ENCODE measurements around the gene C5AR1.
A peak's percentile ranks its signal among the peaks of the same experiment; 100 is the strongest.

DNA sequence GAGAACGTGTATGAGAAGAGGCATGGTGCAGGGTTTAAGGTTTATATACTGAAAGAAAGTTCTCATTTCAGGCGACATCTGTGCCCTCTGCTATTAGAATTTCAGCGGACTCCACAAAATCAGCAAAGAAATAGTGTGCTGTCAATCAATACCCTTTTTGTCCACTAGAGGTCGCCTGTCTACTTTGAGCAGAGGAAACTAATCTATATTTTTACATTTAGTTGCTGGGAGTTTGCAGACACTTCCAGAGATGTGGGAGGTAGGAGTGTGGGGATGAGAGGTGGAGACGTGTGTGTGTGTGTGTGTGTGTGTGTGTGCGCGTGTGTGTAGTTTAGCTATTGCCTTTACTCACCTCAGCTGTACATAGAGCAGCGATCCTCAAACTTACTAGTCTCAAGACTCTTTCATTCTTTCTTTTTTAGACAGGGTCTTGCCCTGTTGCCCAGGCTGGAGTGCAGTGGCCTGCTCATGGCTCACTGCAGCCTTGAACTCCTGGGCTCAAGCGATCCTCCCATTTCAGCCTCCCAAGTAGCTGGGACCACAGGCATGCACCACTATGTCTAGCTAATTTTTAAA, 25.2 kb upstream of the C5AR1 start:
- TF ChIP-seq POLR2A (IDR thresholded peaks at IDR 0.05) = no peak
- TF ChIP-seq, protein P1, sequence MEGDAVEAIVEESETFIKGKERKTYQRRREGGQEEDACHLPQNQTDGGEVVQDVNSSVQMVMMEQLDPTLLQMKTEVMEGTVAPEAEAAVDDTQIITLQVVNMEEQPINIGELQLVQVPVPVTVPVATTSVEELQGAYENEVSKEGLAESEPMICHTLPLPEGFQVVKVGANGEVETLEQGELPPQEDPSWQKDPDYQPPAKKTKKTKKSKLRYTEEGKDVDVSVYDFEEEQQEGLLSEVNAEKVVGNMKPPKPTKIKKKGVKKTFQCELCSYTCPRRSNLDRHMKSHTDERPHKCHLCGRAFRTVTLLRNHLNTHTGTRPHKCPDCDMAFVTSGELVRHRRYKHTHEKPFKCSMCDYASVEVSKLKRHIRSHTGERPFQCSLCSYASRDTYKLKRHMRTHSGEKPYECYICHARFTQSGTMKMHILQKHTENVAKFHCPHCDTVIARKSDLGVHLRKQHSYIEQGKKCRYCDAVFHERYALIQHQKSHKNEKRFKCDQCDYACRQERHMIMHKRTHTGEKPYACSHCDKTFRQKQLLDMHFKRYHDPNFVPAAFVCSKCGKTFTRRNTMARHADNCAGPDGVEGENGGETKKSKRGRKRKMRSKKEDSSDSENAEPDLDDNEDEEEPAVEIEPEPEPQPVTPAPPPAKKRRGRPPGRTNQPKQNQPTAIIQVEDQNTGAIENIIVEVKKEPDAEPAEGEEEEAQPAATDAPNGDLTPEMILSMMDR (IDR thresholded peaks at IDR 0.05) = peak; percentile 83 to 98 (median 92)

Measured in Peyer's patch (tissue), 4 donors.